Suprapubic skin (tissue), 4 donors: ENCODE measurements around the gene SUMF1. TPM values are rescaled to one million over a fixed set of nuclear protein-coding genes. Genes with fewer than 3 reads are reported as not detected.

ENCODE experiments used
- DNase-seq, 2 donors: peaks; one replicate each; pipeline ENCODE4 v3.0.0-alpha.2; 2019; ENCODE audit warnings: low spot score in 2 of 2
- H3K27ac ChIP-seq: fragments of 200-600 bp; sonication (generic); one replicate; pipeline ENCODE4 v1.5.1; 2019
- H3K27me3 ChIP-seq: fragments of 200-600 bp; sonication (generic); one replicate; pipeline ENCODE4 v1.5.1; 2019
- H3K36me3 ChIP-seq: fragments of 200-600 bp; sonication (generic); one replicate; pipeline ENCODE4 v1.5.1; 2019
- H3K4me1 ChIP-seq: fragments of 200-600 bp; sonication (generic); one replicate; pipeline ENCODE4 v1.5.1; 2019
- H3K4me3 ChIP-seq: fragments of 200-600 bp; sonication (generic); one replicate; pipeline ENCODE4 v1.5.1; 2019; ENCODE audit warnings: mild to moderate bottlenecking
- H3K9me3 ChIP-seq: fragments of 200-600 bp; sonication (generic); one replicate; pipeline ENCODE4 v1.5.1; 2019
- EP300 ChIP-seq: sonication (generic); formaldehyde crosslinking; IDR thresholded peaks from one replicate; pipeline ENCODE4 v1.6.1; 2017; ENCODE audit warnings: antibody characterized with exemption
- POLR2A ChIP-seq, 2 donors: fragments of 450-650 bp; IDR thresholded peaks; one replicate each; pipeline ENCODE4 v1.6.1; 2017; ENCODE audit warnings: antibody characterized with exemption in 2 of 2, mild to moderate bottlenecking in 2 of 2, moderate library complexity in 2 of 2
- POLR2AphosphoS5 ChIP-seq, 3 donors: sonication (generic); formaldehyde crosslinking; IDR thresholded peaks; one replicate each; pipeline ENCODE4 v1.6.1; 2017; ENCODE audit warnings: antibody characterized with exemption in 3 of 3
- WGBS: methylation state at CpG from one replicate; pipeline ENCODE4 v1.1.5; 2018; 5-methylcytosine and 5-hydroxymethylcytosine counted together
- total RNA-seq, 4 donors: library from RNA; depleted of rRNA; stranded (reverse); fragments of >200 nt; gene quantifications; one replicate each; pipeline ENCODE4 v1.1.0, GENCODE V29; 2016
- TF ChIP-seq, protein P1 (sequence below), 2 donors: fragments of 200-600 bp in 1 of 2; fragments of 450-650 bp in 1 of 2; sonication (generic) in 1 of 2; IDR thresholded peaks; one replicate each; pipeline ENCODE4 v1.5.1; 2016 to 2019; ENCODE audit warnings: antibody characterized with exemption in 2 of 2, mild to moderate bottlenecking in 1 of 2, moderate library complexity in 1 of 2

The SUMF1 gene
- total RNA-seq, 4 donors from 2014 or later, result 38.9 to 47.3 (median 42.3) TPM

DNA sequence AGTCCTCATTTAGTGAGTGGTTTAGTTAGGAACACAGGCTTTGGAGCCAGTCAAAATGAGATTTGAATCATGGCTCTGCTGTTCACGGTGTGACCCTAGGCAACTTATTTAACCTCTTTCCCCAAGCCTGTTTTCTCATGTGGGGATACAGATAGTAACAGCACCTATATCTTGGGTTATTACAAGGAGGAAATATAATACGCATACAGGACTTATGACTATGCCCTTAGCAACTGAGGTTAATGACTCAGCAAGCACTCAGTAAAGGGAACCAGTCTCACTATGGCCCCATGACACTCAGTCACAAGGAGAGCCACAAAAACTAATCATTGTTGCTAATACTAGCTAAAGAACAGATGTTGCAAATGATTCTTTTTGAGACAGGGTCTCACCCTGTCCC, 45.9 kb downstream of the SUMF1 start:
- Histone ChIP-seq H3K4me1 (peaks cover 19% of the 10 kb centered on the region), H3K27me3 (no peaks in the 10 kb centered on the region), H3K4me3 (no peak overlapping the region), H3K27ac (no peak overlapping the region), H3K9me3 (no peaks in the 10 kb centered on the region), H3K36me3 (peaks cover 2% of the 10 kb centered on the region)
- TF ChIP-seq EP300 (no peak), POLR2AphosphoS5 (IDR thresholded peaks at IDR 0.05) (no peak)
- DNase-seq, result no peak
- 87% methylated on average over 2 of the region's 2 CpGs for WGBS

DNA sequence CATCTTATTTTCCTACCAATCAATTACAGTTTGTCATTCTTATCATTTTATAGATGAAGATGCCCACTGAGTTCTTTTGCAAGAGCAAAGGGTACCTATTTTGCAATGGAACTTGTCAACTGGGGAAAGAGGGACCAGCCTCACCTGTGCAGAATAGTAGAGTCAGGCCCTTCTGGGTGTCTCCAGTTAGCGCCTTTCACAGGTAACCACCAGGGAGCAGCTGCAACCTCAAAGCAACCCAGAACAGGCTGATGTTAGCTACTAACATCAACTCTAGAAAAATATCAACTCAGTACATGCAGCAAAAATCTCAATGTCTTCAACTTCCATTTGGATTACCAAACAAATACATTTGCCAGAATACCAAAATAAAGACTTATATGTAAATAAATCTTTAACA, 47.1 kb downstream of the SUMF1 start:
- no peak for DNase-seq
- 100% methylated on average over 1 of the region's 1 CpG for WGBS
- no peaks in the 10 kb centered on the region for H3K9me3 ChIP-seq
- no peaks in the 10 kb centered on the region for H3K27me3 ChIP-seq
- H3K36me3 ChIP-seq, result peaks cover 2% of the 10 kb centered on the region
- H3K4me1 ChIP-seq, result peaks cover 19% of the 10 kb centered on the region
- no peak overlapping the region for H3K27ac ChIP-seq
- no peak overlapping the region for H3K4me3 ChIP-seq
- no peak for TF ChIP-seq POLR2AphosphoS5 (IDR thresholded peaks at IDR 0.05)
- TF ChIP-seq, protein P1, sequence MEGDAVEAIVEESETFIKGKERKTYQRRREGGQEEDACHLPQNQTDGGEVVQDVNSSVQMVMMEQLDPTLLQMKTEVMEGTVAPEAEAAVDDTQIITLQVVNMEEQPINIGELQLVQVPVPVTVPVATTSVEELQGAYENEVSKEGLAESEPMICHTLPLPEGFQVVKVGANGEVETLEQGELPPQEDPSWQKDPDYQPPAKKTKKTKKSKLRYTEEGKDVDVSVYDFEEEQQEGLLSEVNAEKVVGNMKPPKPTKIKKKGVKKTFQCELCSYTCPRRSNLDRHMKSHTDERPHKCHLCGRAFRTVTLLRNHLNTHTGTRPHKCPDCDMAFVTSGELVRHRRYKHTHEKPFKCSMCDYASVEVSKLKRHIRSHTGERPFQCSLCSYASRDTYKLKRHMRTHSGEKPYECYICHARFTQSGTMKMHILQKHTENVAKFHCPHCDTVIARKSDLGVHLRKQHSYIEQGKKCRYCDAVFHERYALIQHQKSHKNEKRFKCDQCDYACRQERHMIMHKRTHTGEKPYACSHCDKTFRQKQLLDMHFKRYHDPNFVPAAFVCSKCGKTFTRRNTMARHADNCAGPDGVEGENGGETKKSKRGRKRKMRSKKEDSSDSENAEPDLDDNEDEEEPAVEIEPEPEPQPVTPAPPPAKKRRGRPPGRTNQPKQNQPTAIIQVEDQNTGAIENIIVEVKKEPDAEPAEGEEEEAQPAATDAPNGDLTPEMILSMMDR (IDR thresholded peaks at IDR 0.05), result no peak
- no peak for TF ChIP-seq POLR2A (IDR thresholded peaks at IDR 0.05)
- no peak for TF ChIP-seq EP300

GRCh38 chr3:4419386-4419785, 47.7 kb downstream of the SUMF1 start:
- H3K36me3 ChIP-seq, result peaks cover 2% of the 10 kb centered on the region

DNA sequence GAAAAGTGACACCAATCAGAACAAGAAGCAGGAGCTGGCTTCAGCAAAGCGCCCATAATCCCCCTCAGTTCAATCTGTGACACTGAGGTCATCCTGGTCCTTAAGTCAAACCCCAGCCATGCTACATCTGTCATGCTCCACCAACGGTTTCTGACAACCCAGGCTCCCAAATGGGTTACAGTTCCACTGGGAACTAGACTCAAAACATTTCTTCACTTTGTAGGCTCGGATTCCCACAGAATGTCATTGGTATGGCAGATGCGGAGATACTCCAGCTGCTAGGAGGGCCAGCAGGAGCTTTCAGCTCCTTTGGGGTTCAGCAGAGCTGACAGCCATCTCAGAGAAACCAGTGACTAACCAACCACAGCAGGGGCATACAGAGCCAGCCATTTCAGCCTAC, 48.9 kb downstream of the SUMF1 start:
- Histone ChIP-seq H3K36me3 (peaks cover 3% of the 10 kb centered on the region), H3K4me1 (peaks cover 19% of the 10 kb centered on the region), H3K4me3 (no peak overlapping the region), H3K27me3 (no peaks in the 10 kb centered on the region), H3K27ac (peak overlapping the region; percentile 3), H3K9me3 (no peaks in the 10 kb centered on the region)
- 87% methylated on average over 3 of the region's 4 CpGs for WGBS
- no peak for DNase-seq
- TF ChIP-seq POLR2A (IDR thresholded peaks at IDR 0.05) (no peak), EP300 (no peak), POLR2AphosphoS5 (IDR thresholded peaks at IDR 0.05) (no peak)
- TF ChIP-seq, protein P1 (IDR thresholded peaks at IDR 0.05), result no peak

More at GRCh38 chr3:4419386-4419785, 47.7 kb downstream of the SUMF1 start:
- TF ChIP-seq, protein P1 (IDR thresholded peaks at IDR 0.05), result no peak
- no peak for TF ChIP-seq EP300
- TF ChIP-seq POLR2A (IDR thresholded peaks at IDR 0.05), result no peak
- TF ChIP-seq POLR2AphosphoS5 (IDR thresholded peaks at IDR 0.05), result no peak
- H3K27me3 ChIP-seq, result no peaks in the 10 kb centered on the region
- WGBS, result 87% methylated on average over 3 of the region's 3 CpGs
- no peak for DNase-seq
- no peaks in the 10 kb centered on the region for H3K9me3 ChIP-seq
- H3K4me3 ChIP-seq, result no peak overlapping the region
- H3K4me1 ChIP-seq, result peaks cover 19% of the 10 kb centered on the region
- no peak overlapping the region for H3K27ac ChIP-seq

- Histone ChIP-seq H3K9me3 (no peaks in the 10 kb centered on the region), H3K4me3 (no peak overlapping the region), H3K27ac (peak overlapping the region; percentile 3), H3K4me1 (peaks cover 19% of the 10 kb centered on the region), H3K27me3 (no peaks in the 10 kb centered on the region), H3K36me3 (peaks cover 10% of the 10 kb centered on the region)
- TF ChIP-seq POLR2AphosphoS5 (IDR thresholded peaks at IDR 0.05) (no peak), EP300 (no peak), POLR2A (IDR thresholded peaks at IDR 0.05) (no peak)
- TF ChIP-seq, protein P1 (IDR thresholded peaks at IDR 0.05), result no peak
- no peak for DNase-seq
- 45% methylated on average over 1 of the region's 1 CpG for WGBS
These were observed 49.6 kb downstream of the SUMF1 start for GRCh38 chr3:4417449-4417848.

- peak in 1 of 2 donors; percentile 69 for DNase-seq
- WGBS, result 49% methylated on average over 6 of the region's 6 CpGs
These were observed 50.1 kb downstream of the SUMF1 start for GRCh38 chr3:4416961-4417360.

More at GRCh38 chr3:4416961-4417360, 50.1 kb downstream of the SUMF1 start:
- TF ChIP-seq EP300 (no peak), POLR2AphosphoS5 (IDR thresholded peaks at IDR 0.05) (peak in 2 of 3 donors; percentile 13 to 33), POLR2A (IDR thresholded peaks at IDR 0.05) (no peak)
- TF ChIP-seq, protein P1 (IDR thresholded peaks at IDR 0.05), result no peak
- Histone ChIP-seq H3K9me3 (no peaks in the 10 kb centered on the region), H3K27me3 (no peaks in the 10 kb centered on the region), H3K27ac (no peak overlapping the region), H3K4me3 (no peak overlapping the region), H3K36me3 (peaks cover 13% of the 10 kb centered on the region), H3K4me1 (peaks cover 19% of the 10 kb centered on the region)
